ENCODE results near the gene STK35.

Gene STK35

GRCh38 chr20:2139250-2139649, 37.6 kb downstream of the STK35 start:
- Histone ChIP-seq H2AFZ (ENCODE audit: low read depth, low read length) (no peak overlapping the region), H3K4me1 (ENCODE audit: control insufficient read depth, insufficient read depth, low read depth, low read length) (peaks cover 3% of the 10 kb centered on the region), H2BK15ac (ENCODE audit: low read depth, poor library complexity, severe bottlenecking) (no peak overlapping the region), H4K8ac (ENCODE audit: low read length) (no peak overlapping the region), H3K27ac (ENCODE audit: low read length, poor library complexity, severe bottlenecking) (no peak overlapping the region), H3K9me3 (ENCODE audit: control insufficient read depth, low read length) (no peaks in the 10 kb centered on the region), H3K9ac (ENCODE audit: low read length) (no peak overlapping the region), H3K14ac (ENCODE audit: low read length in 2 of 2) (no peak overlapping the region), H2BK120ac (ENCODE audit: low read depth, low read length) (no peak overlapping the region), H2BK12ac (ENCODE audit: low read length in 2 of 2) (no peak overlapping the region), H2AK5ac (ENCODE audit: low read length, severe bottlenecking) (no peak overlapping the region), H3K36me3 (ENCODE audit: control insufficient read depth in 1 of 2, insufficient read depth in 2 of 2, low read depth in 1 of 2, low read length in 2 of 2) (peaks cover 10 to 14% of the 10 kb centered on the region in 2 experiments), H3K79me1 (replicated peaks; ENCODE audit: low read length, poor library complexity, severe bottlenecking) (peaks cover 62% of the 10 kb centered on the region), H3K18ac (ENCODE audit: low read depth in 1 of 2, low read length in 2 of 2) (no peak overlapping the region), H4K91ac (ENCODE audit: low read length) (no peak overlapping the region), H3K4ac (ENCODE audit: low read depth in 1 of 2, low read length in 2 of 2) (no peak overlapping the region), H3K4me3 (ENCODE audit: insufficient read depth in 1 of 2, low read depth in 1 of 2, low read length in 2 of 2) (no peak overlapping the region), H3K4me2 (ENCODE audit: low read length, poor library complexity, severe bottlenecking) (no peak overlapping the region), H3K27me3 (ENCODE audit: control insufficient read depth in 1 of 2, insufficient read depth in 1 of 2, low read length in 2 of 2) (no peaks in the 10 kb centered on the region), H3K23ac (ENCODE audit: low read length in 2 of 2) (no peak overlapping the region), H2BK5ac (ENCODE audit: low read depth, low read length, poor library complexity, severe bottlenecking) (no peak overlapping the region)
- no peak for DNase-seq
- 97% methylated on average over 5 of the region's 6 CpGs for WGBS

- Histone ChIP-seq H3K36me3 (ENCODE audit: control insufficient read depth in 1 of 2, insufficient read depth in 2 of 2, low read depth in 1 of 2, low read length in 2 of 2) (peaks cover 15 to 18% of the 10 kb centered on the region in 2 experiments), H2BK15ac (ENCODE audit: low read depth, poor library complexity, severe bottlenecking) (no peak overlapping the region), H2AFZ (ENCODE audit: low read depth, low read length) (no peak overlapping the region), H2BK12ac (ENCODE audit: low read length in 2 of 2) (no peak overlapping the region), H3K4me2 (ENCODE audit: low read length, poor library complexity, severe bottlenecking) (no peak overlapping the region), H3K4me1 (ENCODE audit: control insufficient read depth, insufficient read depth, low read depth, low read length) (peaks cover 3% of the 10 kb centered on the region), H3K9ac (ENCODE audit: low read length) (no peak overlapping the region), H3K23ac (ENCODE audit: low read length in 2 of 2) (no peak overlapping the region), H4K8ac (ENCODE audit: low read length) (no peak overlapping the region), H3K27me3 (ENCODE audit: control insufficient read depth in 1 of 2, insufficient read depth in 1 of 2, low read length in 2 of 2) (no peaks in the 10 kb centered on the region), H3K9me3 (ENCODE audit: control insufficient read depth, low read length) (no peaks in the 10 kb centered on the region), H3K18ac (ENCODE audit: low read depth in 1 of 2, low read length in 2 of 2) (no peak overlapping the region), H3K79me1 (replicated peaks; ENCODE audit: low read length, poor library complexity, severe bottlenecking) (peaks cover 66% of the 10 kb centered on the region), H2AK5ac (ENCODE audit: low read length, severe bottlenecking) (no peak overlapping the region), H3K27ac (ENCODE audit: low read length, poor library complexity, severe bottlenecking) (no peak overlapping the region), H4K91ac (ENCODE audit: low read length) (no peak overlapping the region), H2BK5ac (ENCODE audit: low read depth, low read length, poor library complexity, severe bottlenecking) (no peak overlapping the region), H3K4ac (ENCODE audit: low read depth in 1 of 2, low read length in 2 of 2) (no peak overlapping the region), H3K4me3 (ENCODE audit: insufficient read depth in 1 of 2, low read depth in 1 of 2, low read length in 2 of 2) (no peak overlapping the region), H3K14ac (ENCODE audit: low read length in 2 of 2) (no peak overlapping the region), H2BK120ac (ENCODE audit: low read depth, low read length) (no peak overlapping the region)
- DNase-seq = no peak
- WGBS = 100% methylated on average over 1 of the region's 2 CpGs
These were observed 38.1 kb downstream of the STK35 start for GRCh38 chr20:2139736-2140135.

- 88% methylated on average over 1 of the region's 1 CpG for WGBS
These were observed 38.9 kb downstream of the STK35 start for GRCh38 chr20:2140561-2140960.

GRCh38 chr20:2141600-2142575, 40.3 kb downstream of the STK35 start:
- H3K79me1 ChIP-seq (replicated peaks; ENCODE audit: low read length, poor library complexity, severe bottlenecking) = peaks cover 77% of the 10 kb centered on the region
- 97% methylated on average over 8 of the region's 10 CpGs for WGBS
- H3K4me2 ChIP-seq (ENCODE audit: low read length, poor library complexity, severe bottlenecking) = no peak overlapping the region
- no peak overlapping the region for H3K27ac ChIP-seq (ENCODE audit: low read length, poor library complexity, severe bottlenecking)
- no peak overlapping the region for H4K8ac ChIP-seq (ENCODE audit: low read length)
- no peak overlapping the region for H3K9ac ChIP-seq (ENCODE audit: low read length)
- H3K4ac ChIP-seq (ENCODE audit: low read depth in 1 of 2, low read length in 2 of 2) = no peak overlapping the region
- H3K27me3 ChIP-seq (ENCODE audit: control insufficient read depth in 1 of 2, insufficient read depth in 1 of 2, low read length in 2 of 2) = no peaks in the 10 kb centered on the region
- no peak overlapping the region for H2AFZ ChIP-seq (ENCODE audit: low read depth, low read length)
- DNase-seq = no peak
- no peak overlapping the region for H2BK5ac ChIP-seq (ENCODE audit: low read depth, low read length, poor library complexity, severe bottlenecking)
- H2BK15ac ChIP-seq (ENCODE audit: low read depth, poor library complexity, severe bottlenecking) = no peak overlapping the region
- peak overlapping the region; percentile 9 for H4K91ac ChIP-seq (ENCODE audit: low read length)
- H3K14ac ChIP-seq (ENCODE audit: low read length in 2 of 2) = peak overlapping the region in 1 of 2 experiments; percentile 18
- no peak overlapping the region for H3K18ac ChIP-seq (ENCODE audit: low read depth in 1 of 2, low read length in 2 of 2)
- no peak overlapping the region for H3K23ac ChIP-seq (ENCODE audit: low read length in 2 of 2)
- H2BK120ac ChIP-seq (ENCODE audit: low read depth, low read length) = no peak overlapping the region
- peaks cover 36 to 40% of the 10 kb centered on the region in 2 experiments for H3K36me3 ChIP-seq (ENCODE audit: control insufficient read depth in 1 of 2, insufficient read depth in 2 of 2, low read depth in 1 of 2, low read length in 2 of 2)
- no peaks in the 10 kb centered on the region for H3K9me3 ChIP-seq (ENCODE audit: control insufficient read depth, low read length)
- no peak overlapping the region for H2AK5ac ChIP-seq (ENCODE audit: low read length, severe bottlenecking)
- no peak overlapping the region for H2BK12ac ChIP-seq (ENCODE audit: low read length in 2 of 2)
- peaks cover 5% of the 10 kb centered on the region for H3K4me1 ChIP-seq (ENCODE audit: control insufficient read depth, insufficient read depth, low read depth, low read length)
- H3K4me3 ChIP-seq (ENCODE audit: insufficient read depth in 1 of 2, low read depth in 1 of 2, low read length in 2 of 2) = no peak overlapping the region

More at GRCh38 chr20:2140561-2140960, 38.9 kb downstream of the STK35 start:
- peaks cover 5% of the 10 kb centered on the region for H3K4me1 ChIP-seq (ENCODE audit: control insufficient read depth, insufficient read depth, low read depth, low read length)
- no peak overlapping the region for H3K27ac ChIP-seq (ENCODE audit: low read length, poor library complexity, severe bottlenecking)
- H2BK120ac ChIP-seq (ENCODE audit: low read depth, low read length) = no peak overlapping the region
- H2BK5ac ChIP-seq (ENCODE audit: low read depth, low read length, poor library complexity, severe bottlenecking) = no peak overlapping the region
- no peak overlapping the region for H4K91ac ChIP-seq (ENCODE audit: low read length)
- peaks cover 74% of the 10 kb centered on the region for H3K79me1 ChIP-seq (replicated peaks; ENCODE audit: low read length, poor library complexity, severe bottlenecking)
- no peak overlapping the region for H3K4ac ChIP-seq (ENCODE audit: low read depth in 1 of 2, low read length in 2 of 2)
- no peaks in the 10 kb centered on the region for H3K9me3 ChIP-seq (ENCODE audit: control insufficient read depth, low read length)
- H2AFZ ChIP-seq (ENCODE audit: low read depth, low read length) = no peak overlapping the region
- no peak overlapping the region for H2AK5ac ChIP-seq (ENCODE audit: low read length, severe bottlenecking)
- H2BK15ac ChIP-seq (ENCODE audit: low read depth, poor library complexity, severe bottlenecking) = no peak overlapping the region
- DNase-seq = peak; percentile 27
- H2BK12ac ChIP-seq (ENCODE audit: low read length in 2 of 2) = no peak overlapping the region
- no peak overlapping the region for H3K4me3 ChIP-seq (ENCODE audit: insufficient read depth in 1 of 2, low read depth in 1 of 2, low read length in 2 of 2)
- H3K23ac ChIP-seq (ENCODE audit: low read length in 2 of 2) = no peak overlapping the region
- no peak overlapping the region for H4K8ac ChIP-seq (ENCODE audit: low read length)
- H3K36me3 ChIP-seq (ENCODE audit: control insufficient read depth in 1 of 2, insufficient read depth in 2 of 2, low read depth in 1 of 2, low read length in 2 of 2) = peaks cover 24 to 27% of the 10 kb centered on the region in 2 experiments
- H3K14ac ChIP-seq (ENCODE audit: low read length in 2 of 2) = no peak overlapping the region
- no peaks in the 10 kb centered on the region for H3K27me3 ChIP-seq (ENCODE audit: control insufficient read depth in 1 of 2, insufficient read depth in 1 of 2, low read length in 2 of 2)
- no peak overlapping the region for H3K9ac ChIP-seq (ENCODE audit: low read length)
- no peak overlapping the region for H3K4me2 ChIP-seq (ENCODE audit: low read length, poor library complexity, severe bottlenecking)
- H3K18ac ChIP-seq (ENCODE audit: low read depth in 1 of 2, low read length in 2 of 2) = no peak overlapping the region
